Endothelial cell of umbilical vein (primary cell): ENCODE results near the gene STH.

ENCODE experiments used
- CTCF ChIP-seq, 2 donors: IDR thresholded peaks; 1 replicate in 1 of 2; 2 replicates in 1 of 2; pipeline ENCODE4 v1.5.1; 2011; ENCODE audit warnings: low read length in 2 of 2, mild to moderate bottlenecking in 2 of 2, moderate library complexity in 2 of 2, control low read depth in 1 of 2, inconsistent platforms in 1 of 2, low read depth in 1 of 2; ENCODE audit not compliant: insufficient read depth in 1 of 2; ENCODE audit errors: extremely low read depth in 1 of 2
- EZH2 ChIP-seq: IDR thresholded peaks from 2 replicates; pipeline ENCODE4 v1.6.1; 2012; ENCODE audit warnings: borderline replicate concordance, low read depth, mild to moderate bottlenecking, moderate library complexity, low read length, inconsistent platforms; ENCODE audit not compliant: severe bottlenecking
- FOS ChIP-seq: IDR thresholded peaks from 2 replicates; pipeline ENCODE4 v1.6.1; 2011; ENCODE audit warnings: mild to moderate bottlenecking, low read length, moderate library complexity, borderline replicate concordance; ENCODE audit not compliant: insufficient read depth
- GATA2 ChIP-seq: IDR thresholded peaks from 2 replicates; pipeline ENCODE4 v1.7.0; 2011; ENCODE audit warnings: low read depth, mild to moderate bottlenecking, moderate library complexity, mixed read lengths, low read length; ENCODE audit not compliant: insufficient read length, insufficient read depth
- JUN ChIP-seq: IDR thresholded peaks from 2 replicates; pipeline ENCODE4 v1.6.1; 2011; ENCODE audit warnings: borderline replicate concordance, low read depth; ENCODE audit not compliant: insufficient read length, insufficient read depth
- MYC ChIP-seq: IDR thresholded peaks from one replicate; pipeline ENCODE4 v1.6.1; 2011; ENCODE audit warnings: mild to moderate bottlenecking, low read depth, low read length
- POLR2A ChIP-seq: IDR thresholded peaks from 2 replicates; pipeline ENCODE4 v1.6.1; 2012; ENCODE audit warnings: low read depth, mild to moderate bottlenecking, control low read depth, low read length
- POLR2AphosphoS5 ChIP-seq: IDR thresholded peaks from 2 replicates; pipeline ENCODE4 v1.6.1; 2012; ENCODE audit warnings: low read depth, mild to moderate bottlenecking, control low read depth, low read length, moderate library complexity; ENCODE audit not compliant: insufficient read depth
- TF ChIP-seq, protein P1 (sequence below): IDR thresholded peaks from 2 replicates; pipeline ENCODE4 v1.6.1; 2011; ENCODE audit not compliant: insufficient read depth, insufficient read length

DNA sequence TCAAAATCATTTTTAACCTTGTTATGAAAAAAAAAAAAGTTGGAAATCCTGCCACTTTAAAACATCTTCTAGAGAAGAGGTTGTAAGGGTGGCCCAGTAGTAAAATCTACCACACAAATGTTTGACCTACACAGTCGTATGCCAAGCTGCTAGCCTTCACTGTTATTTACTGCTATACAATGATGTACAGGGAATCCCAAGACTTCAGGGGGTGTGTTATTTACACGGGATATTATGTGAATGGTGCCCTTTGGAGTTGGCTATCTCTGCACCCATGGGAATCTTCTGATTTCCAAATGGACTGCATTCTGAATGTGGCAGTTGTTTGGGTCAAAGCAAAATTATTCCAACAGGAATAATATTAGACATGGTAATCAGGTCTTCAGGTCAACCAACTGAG, 45.9 kb downstream of the STH start:
- TF ChIP-seq POLR2A (no peak), CTCF (IDR thresholded peaks at IDR 0.05; ENCODE audit: extremely low read depth in 1 of 2, insufficient read depth in 1 of 2, low read depth in 1 of 2, low read length in 2 of 2) (no peak), POLR2AphosphoS5 (no peak), EZH2 (no peak), JUN (no peak), FOS (no peak), MYC (no peak), GATA2 (no peak)
- TF ChIP-seq, protein P1, sequence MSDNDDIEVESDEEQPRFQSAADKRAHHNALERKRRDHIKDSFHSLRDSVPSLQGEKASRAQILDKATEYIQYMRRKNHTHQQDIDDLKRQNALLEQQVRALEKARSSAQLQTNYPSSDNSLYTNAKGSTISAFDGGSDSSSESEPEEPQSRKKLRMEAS, result no peak
